Astrocyte of the cerebellum (primary cell): ENCODE data around the gene SEPTIN1.

ENCODE experiments used
- DNase-seq: peaks from one replicate; pipeline ENCODE4 v3.0.0-alpha.2; 2011; ENCODE audit warnings: low read depth
- H3K4me3 ChIP-seq: 2 replicates; pipeline ENCODE4 v1.5.1; 2011; ENCODE audit warnings: mild to moderate bottlenecking, low read depth, low read length, moderate library complexity
- in situ Hi-C: cut with HindIII; loops from 2 replicates; pipeline ENCODE4 v1.10.0; 2017; ENCODE audit warnings: low sequenced_read_pairs
- TF ChIP-seq, protein P1 (sequence below): IDR thresholded peaks from 2 replicates; pipeline ENCODE4 v1.5.1; 2012; ENCODE audit warnings: low read length, low read depth, moderate library complexity, mild to moderate bottlenecking; ENCODE audit errors: missing control alignments

SEPTIN1 gene

DNA sequence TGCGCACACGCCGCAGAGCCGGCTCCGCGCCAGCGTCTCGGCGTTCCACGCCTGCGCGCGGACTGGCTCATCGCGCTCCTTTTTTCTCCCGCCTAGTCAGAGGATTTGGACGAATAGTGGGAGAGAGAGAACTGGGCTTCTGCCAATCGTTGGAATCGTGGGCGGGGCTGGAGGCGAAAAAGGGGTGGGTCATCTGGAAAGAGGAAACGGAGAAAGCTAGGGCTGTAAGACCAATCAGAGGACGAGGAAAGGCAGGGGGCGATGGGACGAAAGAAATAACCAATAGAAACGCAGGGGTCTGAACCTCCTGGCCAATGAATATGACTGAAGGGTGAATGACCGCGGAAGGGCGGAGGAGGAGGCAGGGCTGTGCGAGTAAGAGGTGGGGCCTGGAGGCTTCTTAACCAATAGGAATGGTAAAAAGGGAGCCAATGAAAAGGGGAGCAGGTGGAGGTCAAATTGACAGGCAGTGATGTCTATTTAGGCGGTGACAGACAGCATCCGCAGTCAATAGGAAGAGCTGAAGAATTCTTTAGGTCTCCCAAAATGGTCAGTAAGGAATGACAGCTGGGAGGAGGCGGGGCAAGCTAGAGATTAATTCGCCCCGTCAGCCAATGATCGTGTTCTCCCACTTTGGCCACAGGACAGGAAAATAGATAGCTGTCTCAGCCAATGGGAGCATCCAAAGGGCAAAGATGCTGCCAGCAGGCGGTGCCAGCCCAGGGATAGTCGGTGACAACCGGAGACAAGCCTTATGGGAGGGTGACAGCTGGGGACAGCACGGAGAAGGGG, 11.7 kb downstream of the SEPTIN1 start, which contains the start of gene TBC1D10B:
TBC1D10B (minus strand) TSS at position 39 of the 792 bp plus-strand sequence. CDS start 311 bp downstream, outside the sequence.
- DNase-seq: peak; percentile 100
- in situ Hi-C loops: loop anchor here (10.0 kb wide), 1 partner anchor 256 kb away; the partner anchor contains the start of gene GDPD3
- TF ChIP-seq, protein P1, sequence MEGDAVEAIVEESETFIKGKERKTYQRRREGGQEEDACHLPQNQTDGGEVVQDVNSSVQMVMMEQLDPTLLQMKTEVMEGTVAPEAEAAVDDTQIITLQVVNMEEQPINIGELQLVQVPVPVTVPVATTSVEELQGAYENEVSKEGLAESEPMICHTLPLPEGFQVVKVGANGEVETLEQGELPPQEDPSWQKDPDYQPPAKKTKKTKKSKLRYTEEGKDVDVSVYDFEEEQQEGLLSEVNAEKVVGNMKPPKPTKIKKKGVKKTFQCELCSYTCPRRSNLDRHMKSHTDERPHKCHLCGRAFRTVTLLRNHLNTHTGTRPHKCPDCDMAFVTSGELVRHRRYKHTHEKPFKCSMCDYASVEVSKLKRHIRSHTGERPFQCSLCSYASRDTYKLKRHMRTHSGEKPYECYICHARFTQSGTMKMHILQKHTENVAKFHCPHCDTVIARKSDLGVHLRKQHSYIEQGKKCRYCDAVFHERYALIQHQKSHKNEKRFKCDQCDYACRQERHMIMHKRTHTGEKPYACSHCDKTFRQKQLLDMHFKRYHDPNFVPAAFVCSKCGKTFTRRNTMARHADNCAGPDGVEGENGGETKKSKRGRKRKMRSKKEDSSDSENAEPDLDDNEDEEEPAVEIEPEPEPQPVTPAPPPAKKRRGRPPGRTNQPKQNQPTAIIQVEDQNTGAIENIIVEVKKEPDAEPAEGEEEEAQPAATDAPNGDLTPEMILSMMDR: peak; percentile 15
- H3K4me3 ChIP-seq: peak within 1 kb of the TSS; percentile 70

DNA sequence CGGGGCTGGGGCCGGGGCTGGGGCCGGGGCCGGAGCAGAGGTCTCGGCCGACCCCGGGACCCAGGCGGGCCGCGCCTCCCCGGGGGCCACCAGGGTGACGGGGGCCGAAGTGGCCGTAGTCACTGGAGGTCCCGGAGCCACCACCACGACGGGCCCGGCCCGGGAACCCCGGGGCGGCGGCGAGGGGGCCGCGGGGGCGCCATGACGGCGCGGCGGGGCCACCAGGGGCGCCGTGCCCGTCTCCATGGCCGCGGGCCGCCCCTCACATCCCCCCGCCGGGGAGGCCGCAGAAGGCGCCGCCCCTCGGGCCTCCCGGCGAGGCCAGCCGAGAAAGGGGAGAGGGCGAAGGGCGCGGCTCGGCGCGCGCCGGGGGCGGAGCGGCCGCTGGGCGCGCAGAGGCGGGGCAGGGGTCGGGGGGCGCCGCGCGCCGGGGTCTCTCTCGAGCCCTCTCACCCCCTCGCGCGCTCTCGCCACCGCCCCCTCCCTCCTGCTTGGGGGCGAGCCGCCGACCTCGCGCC, 12.4 kb downstream of the SEPTIN1 start:
- in situ Hi-C loops: loop anchor here (10.0 kb wide), 1 partner anchor 255 kb away; the partner anchor contains the start of gene GDPD3
- DNase-seq: no peak
- peak overlapping the region; percentile 70 for H3K4me3 ChIP-seq
- TF ChIP-seq, protein P1: no peak

DNA sequence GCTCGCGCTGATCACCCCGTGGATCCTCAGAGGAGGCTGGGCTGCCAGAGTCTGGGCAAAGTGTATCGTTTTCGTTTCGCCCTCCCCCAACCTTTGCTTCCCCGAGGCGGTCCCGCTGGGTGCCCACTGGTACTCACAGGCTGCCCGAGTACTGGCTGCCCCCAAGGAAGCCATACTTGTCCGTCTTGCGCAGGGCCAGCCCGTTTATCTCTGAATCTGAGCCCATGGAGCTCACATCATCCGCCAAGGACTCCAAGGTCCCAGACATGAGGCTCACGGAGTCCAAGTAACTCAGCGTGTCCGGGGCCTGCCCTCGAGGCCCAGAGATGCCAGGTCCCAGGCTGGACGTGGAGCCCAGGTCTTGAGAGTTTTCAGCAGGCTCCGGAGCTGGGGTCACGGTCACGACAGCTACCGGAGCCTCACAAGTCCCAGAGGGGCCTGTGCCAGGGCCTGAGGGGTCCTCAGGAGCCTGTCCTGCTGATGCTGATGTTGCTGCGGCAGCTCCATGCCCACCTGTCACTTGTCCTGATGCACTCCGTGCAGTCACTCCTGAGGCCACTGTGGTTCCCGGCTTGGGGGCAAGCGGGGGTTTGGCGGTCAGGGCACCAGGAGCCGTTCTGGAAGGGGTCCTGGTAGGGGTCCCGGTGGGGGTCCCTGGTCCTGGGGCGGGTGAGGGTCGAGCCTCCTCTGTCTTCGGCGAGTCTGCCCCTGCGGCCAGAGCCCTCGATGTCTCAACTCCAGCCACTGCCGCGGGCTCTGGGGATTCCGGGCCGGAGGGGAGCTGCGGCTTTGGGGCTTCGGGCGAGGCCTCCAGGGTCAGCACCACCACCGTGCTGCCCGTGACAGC, 13.0 kb downstream of the SEPTIN1 start:
- TF ChIP-seq, protein P1: no peak
- DNase-seq: no peak
- in situ Hi-C loops: no loop called here
- H3K4me3 ChIP-seq: peak overlapping the region; percentile 70

DNA sequence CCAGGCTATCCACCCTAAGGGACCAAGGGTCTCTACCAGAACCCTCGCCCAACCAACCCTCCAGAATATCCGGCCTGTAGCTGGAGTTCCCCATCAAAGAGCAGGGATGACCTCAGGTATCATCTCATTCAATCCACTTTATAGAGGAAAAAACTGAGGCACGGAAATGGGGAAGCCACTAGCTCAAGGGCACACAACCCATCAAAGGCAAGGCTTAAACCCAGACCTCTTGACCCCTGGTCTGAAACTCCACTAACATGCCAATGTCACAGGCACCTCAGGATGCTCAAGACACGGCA, 13.6 kb downstream of the SEPTIN1 start:
- TF ChIP-seq, protein P1: no peak
- peak overlapping the region; percentile 70 for H3K4me3 ChIP-seq
- in situ Hi-C loops: no loop called here
- DNase-seq: no peak

DNA sequence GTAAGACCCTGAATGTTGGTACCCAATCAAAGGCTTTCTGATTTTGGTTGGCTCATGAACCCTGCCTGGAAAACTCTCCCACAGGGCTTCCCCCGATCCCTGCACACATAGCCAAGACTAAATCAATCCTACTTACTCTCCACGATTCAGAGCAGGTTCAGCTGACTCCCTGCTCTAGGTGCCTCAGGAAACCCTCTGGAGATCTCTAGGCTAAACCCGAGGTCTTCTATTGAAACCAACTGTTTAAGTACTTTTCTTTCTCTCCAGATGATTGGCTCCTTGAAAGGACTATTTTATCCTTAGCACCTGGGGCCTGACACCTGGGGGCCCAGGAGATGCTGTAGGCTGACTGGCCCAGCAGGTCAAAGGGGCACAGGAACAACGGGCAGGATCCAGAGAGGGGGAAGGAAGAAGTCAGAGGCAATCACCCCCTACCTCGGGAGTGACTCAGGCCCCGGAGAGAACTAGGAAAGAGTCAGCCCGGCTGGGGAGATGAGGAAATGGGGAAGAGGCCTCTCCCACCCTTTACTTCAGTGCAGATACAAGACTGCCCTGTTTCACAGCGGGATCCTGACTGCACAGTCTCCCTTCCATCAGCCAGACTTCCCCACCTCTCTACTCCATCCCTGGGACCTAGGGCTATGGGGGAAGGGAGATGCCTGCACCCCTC, 14.1 kb downstream of the SEPTIN1 start:
- H3K4me3 ChIP-seq: peak overlapping the region; percentile 70
- TF ChIP-seq, protein P1: no peak
- in situ Hi-C loops: no loop called here
- DNase-seq: no peak
